ENCODE data around the gene FRMD4A.
"Not testable (repeated sequence)": the region's sequence is repeated elsewhere in the genome, so short reads cannot be mapped to it uniquely, and the experiment has no call there.

The FRMD4A gene

DNA sequence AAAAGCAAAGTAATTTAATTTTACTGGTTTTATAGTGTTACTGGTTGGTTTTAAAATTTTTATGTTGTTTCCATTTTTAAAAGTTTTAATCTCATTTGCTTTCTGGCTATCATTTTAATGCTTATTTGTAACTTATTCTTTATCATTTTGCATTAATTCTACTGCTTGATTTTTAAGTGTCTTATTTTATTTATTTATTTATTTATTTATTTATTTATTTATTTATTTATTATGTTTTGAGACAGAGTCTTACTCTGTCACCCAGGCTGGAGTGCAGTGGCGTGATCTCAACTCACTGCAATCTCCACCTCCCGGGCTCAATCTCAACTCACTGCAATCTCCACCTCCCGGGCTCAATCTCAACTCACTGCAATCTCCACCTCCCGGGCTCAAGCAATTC is 131.6 kb downstream of the FRMD4A start:
- not testable (repeated sequence) for H3K27ac ChIP-seq, H3K4me3 ChIP-seq

- Histone ChIP-seq H3K27ac (no peak overlapping the region), H3K4me3 (no peak overlapping the region)
Measured at GRCh38 chr10:14198078-14198477, 132.6 kb downstream of the FRMD4A start.

DNA sequence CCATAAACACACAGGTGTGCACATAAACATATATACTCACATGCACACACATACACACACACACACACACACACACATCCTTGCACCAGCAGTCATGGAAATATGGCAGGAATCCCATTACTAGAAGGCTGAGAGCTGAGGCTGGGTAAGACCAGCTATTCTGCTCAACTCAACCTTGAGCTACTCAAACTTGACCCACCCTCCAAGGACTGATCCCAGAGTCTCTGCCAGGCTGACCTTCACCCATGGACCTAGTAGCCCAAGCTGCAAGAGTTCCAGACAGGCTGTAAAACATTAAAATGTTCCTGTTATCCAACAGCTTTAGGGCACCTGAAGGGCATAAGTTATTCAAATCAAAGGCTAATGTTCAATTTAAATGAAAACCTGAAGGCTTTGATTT is 134.6 kb downstream of the FRMD4A start:
- no peak overlapping the region for H3K27ac ChIP-seq
- H3K4me3 ChIP-seq = no peak overlapping the region

DNA sequence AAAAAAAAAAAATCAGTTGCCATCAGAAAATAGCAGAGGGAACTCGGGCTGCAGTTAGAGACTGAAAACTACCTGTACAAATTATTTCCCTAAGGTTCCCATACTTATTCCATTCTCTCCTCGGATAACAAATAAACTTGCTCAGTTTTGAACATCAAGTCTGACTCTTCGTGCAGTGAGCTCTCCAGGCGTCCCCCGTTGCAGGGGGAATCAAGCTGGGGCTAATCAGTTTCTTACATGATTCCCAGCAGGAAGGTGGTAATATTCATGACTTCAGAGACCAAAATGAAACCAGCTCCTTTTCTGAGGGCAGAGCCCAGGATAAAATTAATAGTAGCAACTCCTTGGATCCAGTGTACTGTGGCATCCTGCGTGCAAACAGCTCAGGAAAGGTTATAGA is 135.3 kb downstream of the FRMD4A start:
- H3K4me3 ChIP-seq = no peak overlapping the region
- H3K27ac ChIP-seq = no peak overlapping the region

GRCh38 chr10:14192746-14193145 is 138.0 kb downstream of the FRMD4A start:
- no peak overlapping the region for H3K27ac ChIP-seq
- no peak overlapping the region for H3K4me3 ChIP-seq

GRCh38 chr10:14191871-14192270 is 138.9 kb downstream of the FRMD4A start:
- no peak overlapping the region for H3K27ac ChIP-seq

GRCh38 chr10:14191407-14191806 is 139.3 kb downstream of the FRMD4A start:
- H3K27ac ChIP-seq = no peak overlapping the region
- H3K4me3 ChIP-seq = no peak overlapping the region

More at GRCh38 chr10:14191871-14192270, 138.9 kb downstream of the FRMD4A start:
- no peak overlapping the region for H3K4me3 ChIP-seq

GRCh38 chr10:14190702-14191101 is 140.0 kb downstream of the FRMD4A start:
- H3K4me3 ChIP-seq = no peak overlapping the region
- H3K27ac ChIP-seq = no peak overlapping the region

GRCh38 chr10:14186245-14186644 is 144.5 kb downstream of the FRMD4A start:
- Histone ChIP-seq H3K4me3 (no peak overlapping the region), H3K27ac (no peak overlapping the region)

- Histone ChIP-seq H3K27ac (peak overlapping the region in 12 of 21 experiments; percentile 5 to 70 (median 53)), H3K4me3 (no peak overlapping the region)
Measured at GRCh38 chr10:14185316-14186045, 145.2 kb downstream of the FRMD4A start.

DNA sequence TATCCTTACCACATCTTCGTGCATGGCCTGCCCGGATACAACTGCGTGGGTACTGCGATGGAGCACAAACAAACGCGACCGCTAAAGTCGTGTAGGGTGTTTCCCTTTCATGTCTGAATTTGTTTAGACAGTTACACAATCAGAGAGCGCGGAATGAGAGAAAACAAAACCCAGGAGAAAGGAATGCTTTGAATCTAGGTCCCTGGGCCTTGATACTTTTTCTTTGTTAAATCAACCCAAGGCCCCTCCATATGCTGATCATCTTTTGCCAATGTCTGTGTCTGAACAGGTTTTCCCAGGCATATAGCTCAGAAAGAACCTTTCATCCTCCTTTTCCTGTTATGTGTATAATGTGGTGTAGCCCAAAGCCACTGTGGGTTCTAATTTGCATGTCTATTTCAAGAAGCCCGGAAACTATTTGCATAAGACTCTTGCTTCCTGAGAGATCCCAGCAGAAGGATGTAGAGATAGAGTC is 145.8 kb downstream of the FRMD4A start:
- Histone ChIP-seq H3K4me3 (peak overlapping the region in 1 of 7 experiments; percentile 7), H3K27ac (peak overlapping the region in 12 of 21 experiments; percentile 5 to 70 (median 53))

DNA sequence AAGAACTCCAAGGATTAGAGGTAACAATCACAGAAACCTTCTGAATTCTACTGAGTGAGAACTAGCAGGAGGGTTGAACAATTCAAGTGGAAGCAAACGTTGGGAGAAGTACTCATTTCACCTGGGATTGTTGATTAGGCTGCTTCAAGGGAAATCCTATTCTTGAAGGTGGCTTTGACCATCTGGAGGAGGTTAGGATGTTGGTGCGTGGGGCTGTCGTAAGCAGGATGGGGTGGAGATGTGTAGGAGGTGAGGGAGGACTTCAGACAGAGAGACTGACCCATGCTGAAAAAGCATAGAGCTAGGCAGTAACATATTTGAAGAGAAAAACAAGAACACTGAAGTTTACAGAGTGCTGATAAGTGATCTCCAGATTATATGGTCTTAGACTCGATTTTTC is 147.9 kb downstream of the FRMD4A start:
- H3K4me3 ChIP-seq = no peak overlapping the region
- no peak overlapping the region for H3K27ac ChIP-seq

DNA sequence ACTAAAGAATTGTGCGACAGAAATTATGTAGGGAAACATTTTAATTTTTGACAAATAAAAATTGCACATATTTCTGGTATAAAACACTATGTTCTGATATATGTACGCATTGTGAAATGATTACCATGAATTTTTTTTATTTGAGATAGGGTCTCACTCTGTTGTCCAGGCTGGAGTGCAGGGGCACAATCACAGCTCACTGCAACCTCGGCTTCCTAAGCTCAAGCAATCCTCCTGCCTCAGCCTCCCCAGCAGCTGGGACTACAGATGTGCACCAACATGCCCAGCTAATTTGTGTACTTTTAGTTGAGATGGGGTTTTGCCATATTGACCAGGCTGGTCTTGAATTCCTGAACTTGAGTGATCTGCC is 149.2 kb downstream of the FRMD4A start:
- Histone ChIP-seq H3K27ac (no peak overlapping the region), H3K4me3 (no peak overlapping the region)

DNA sequence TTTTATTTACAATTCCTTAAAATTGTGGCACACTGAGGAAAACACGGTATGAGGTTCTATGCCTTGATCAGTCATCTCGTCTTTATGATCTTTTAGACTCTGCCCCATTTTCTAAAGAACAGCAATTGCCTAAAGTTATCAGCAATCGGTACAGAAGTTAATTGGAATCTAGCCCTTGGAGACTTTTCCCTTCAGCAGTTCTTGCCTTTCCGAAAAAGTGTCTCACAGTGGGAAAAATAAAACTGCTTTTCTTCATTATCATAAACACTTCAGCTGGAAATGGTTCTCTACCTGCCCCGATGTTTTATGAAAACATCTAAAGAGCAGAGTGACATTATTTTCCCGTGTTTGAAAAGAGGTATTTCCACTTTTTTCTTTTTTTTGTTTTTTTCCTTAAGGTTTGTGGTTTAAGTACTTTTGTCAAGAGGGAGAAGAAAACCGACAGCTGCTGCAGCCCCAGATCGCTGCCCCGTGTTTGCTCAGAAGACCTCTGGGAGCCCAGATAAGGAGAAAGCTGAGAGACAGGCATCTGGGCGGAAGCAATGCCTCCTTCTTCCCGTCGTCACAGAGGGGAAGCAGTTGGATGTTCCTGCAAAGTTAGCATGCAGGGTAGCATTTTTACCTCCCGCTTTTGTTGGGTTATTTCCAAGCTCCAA is 149.7 kb downstream of the FRMD4A start:
- Histone ChIP-seq H3K4me3 (no peak overlapping the region), H3K27ac (no peak overlapping the region)

GRCh38 chr10:14179251-14179650 is 151.5 kb downstream of the FRMD4A start:
- H3K4me3 ChIP-seq = no peak overlapping the region
- H3K27ac ChIP-seq = no peak overlapping the region

DNA sequence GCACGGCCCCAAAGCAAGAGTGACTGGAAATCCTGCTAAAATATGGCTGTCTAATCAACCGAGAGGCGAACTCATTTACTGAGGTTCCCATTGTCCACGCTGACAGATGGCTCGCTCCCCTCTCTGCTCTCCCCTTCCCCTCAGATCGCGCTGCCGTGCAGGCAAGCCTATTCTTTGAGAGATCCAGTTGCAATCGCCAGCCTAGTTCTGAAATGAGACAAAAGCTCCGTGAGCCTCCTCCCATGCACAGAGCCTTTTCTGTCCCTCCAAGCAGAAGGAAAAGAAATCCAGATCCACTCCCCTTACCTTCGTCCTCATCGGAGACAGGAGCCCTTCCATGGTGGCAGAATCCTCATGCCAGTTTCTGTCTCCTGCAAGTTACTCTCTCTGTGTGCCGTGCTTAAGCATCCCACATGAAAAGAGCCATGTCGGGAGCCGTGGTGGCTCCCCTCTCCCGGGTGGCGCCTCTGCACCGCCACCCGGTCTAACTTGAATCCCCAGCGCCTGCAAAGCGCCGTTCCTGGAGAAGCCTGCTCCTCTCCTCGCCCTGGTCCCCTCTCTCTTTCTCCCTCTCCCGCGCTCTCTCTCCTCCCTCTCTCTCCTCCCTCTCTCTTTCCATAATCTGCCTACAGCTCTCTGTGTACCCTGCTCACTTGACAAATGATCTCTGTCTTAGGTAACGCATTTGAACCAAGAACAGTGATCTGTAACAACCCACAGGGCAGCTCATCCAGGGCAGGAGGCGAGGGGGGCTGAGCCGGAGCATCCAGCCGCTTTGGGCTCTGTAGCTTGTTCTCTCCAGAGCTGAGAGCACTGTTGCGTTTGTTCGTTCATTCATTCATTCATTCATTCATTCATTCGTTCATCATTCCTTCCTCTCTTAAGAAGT is 156.8 kb downstream of the FRMD4A start:
- Histone ChIP-seq H3K4me3 (peak overlapping the region in 6 of 7 experiments; percentile 2 to 38 (median 16)), H3K27ac (no peak overlapping the region)

GRCh38 chr10:14173391-14173705 is 157.4 kb downstream of the FRMD4A start:
- H3K4me3 ChIP-seq = peak overlapping the region in 4 of 7 experiments; percentile 2 to 38 (median 16)
- no peak overlapping the region for H3K27ac ChIP-seq

- H3K4me3 ChIP-seq = no peak overlapping the region
Measured at GRCh38 chr10:14172336-14172950, 158.3 kb downstream of the FRMD4A start.

DNA sequence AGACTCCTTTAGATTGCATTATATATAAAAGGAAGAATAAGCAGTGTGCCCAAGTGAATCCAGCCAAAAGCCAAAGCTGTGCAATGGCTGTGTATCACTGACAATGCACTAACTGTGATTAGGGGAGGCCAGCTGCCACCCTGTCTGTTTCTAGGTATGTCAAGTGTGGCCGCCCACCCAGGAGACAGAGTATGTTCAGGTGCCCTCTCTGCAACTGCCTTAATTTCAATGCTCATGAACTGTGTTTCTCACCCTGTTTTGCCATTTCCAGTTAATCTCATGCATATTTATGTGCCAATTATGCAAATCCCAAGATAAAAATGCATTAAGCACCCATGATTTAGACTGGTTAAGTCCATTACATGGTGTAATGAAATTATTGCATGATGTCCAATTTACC is 159.4 kb downstream of the FRMD4A start:
- Histone ChIP-seq H3K4me3 (no peak overlapping the region), H3K27ac (no peak overlapping the region)

More at GRCh38 chr10:14172336-14172950, 158.3 kb downstream of the FRMD4A start:
- H3K27ac ChIP-seq = no peak overlapping the region

Data from skin epidermis (tissue), 12 donors.